ENCODE measurements around the gene SLC25A3.

The SLC25A3 gene

DNA sequence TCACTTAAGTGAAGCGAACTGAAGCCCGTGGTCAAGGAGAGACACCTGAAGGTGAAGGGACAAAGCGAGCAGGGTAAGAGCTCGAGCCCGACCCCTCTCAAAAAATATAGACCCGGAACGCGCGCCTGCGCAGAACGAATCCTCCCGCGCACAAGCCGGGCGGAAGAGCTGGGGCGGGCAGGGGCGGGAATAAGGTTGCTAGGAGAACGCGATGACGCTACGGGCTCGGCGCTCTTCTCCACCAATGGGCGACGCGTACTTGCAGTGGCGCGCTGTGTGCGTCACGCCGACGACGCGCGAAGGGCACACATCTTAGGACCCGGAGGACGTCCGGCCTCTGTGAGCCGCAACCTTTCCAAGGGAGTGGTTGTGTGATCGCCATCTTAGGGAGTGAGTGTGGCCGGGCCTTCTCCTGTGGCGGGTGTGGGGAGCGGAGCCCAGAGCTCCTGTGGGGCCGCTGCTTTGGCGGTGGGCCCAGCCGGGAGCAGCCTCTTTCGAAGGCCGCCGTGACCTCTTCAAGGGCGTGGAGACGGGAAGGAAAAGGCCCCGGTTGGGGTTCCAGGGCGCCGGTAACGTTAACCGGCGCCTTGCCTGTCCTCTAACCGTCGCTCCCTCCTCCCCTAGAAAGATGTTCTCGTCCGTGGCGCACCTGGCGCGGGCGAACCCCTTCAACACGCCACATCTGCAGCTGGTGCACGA, at the start of gene SLC25A3:
TSS of gene SLC25A3 (plus strand) at position 336 of the 699 bp plus-strand sequence. CDS start at position 629, 293 bp downstream.
- H3K27ac ChIP-seq (ENCODE audit: extremely low read depth, low read depth, low read length), result peak within 1 kb of the TSS; percentile 94
- peak within 1 kb of the TSS; percentile 95 for H3K4me3 ChIP-seq (ENCODE audit: low read depth, low read length)
- ChIA-PET CTCF (interaction anchor here (0.6 to 3.0 kb wide), 9 partner anchors 18 to 1642 kb away, joined by 3 to 18 read pairs (median 3); no protein-coding TSS in a partner anchor), POLR2A (interaction anchor here (0.6 to 2.9 kb wide), 36 partner anchors 8 to 1890 kb away, joined by 3 to 27 read pairs (median 5); partner anchors contain the start of genes APAF1, IKBIP and TMPO)
- peaks cover 6% of the 10 kb centered on the region for H3K4me1 ChIP-seq (ENCODE audit: control insufficient read depth, insufficient read depth, low read length)
- H3K36me3 ChIP-seq (ENCODE audit: control insufficient read depth in 2 of 2, insufficient read depth in 1 of 2, low read length in 2 of 2), result peaks cover 24 to 34% of the 10 kb centered on the region in 2 experiments
- H3K9me3 ChIP-seq (ENCODE audit: control insufficient read depth, insufficient read depth, low read depth, low read length), result no peaks in the 10 kb centered on the region
- TF ChIP-seq ZNF791 (tag by site-specific recombination; IDR thresholded peaks at IDR 0.05) (no peak), EGR2 (tag by site-specific recombination; IDR thresholded peaks at IDR 0.05; ENCODE audit: low read depth) (no peak), BCL11B (tag by site-specific recombination; IDR thresholded peaks at IDR 0.05; ENCODE audit: low read depth) (peak; percentile 23; the same call in 1 of the 2 replicates), ZNF157 (tag by site-specific recombination; IDR thresholded peaks at IDR 0.05) (no peak), ZNF558 (tag by site-specific recombination; IDR thresholded peaks at IDR 0.05) (no peak), ZNF623 (tag by site-specific recombination; IDR thresholded peaks at IDR 0.05) (no peak), ZNF169 (tag by site-specific recombination; IDR thresholded peaks at IDR 0.05) (no peak), ZNF404 (tag by site-specific recombination; IDR thresholded peaks at IDR 0.05) (no peak), ZIC2 (tag by site-specific recombination; IDR thresholded peaks at IDR 0.05) (no peak), ZEB2 (tag by site-specific recombination; IDR thresholded peaks at IDR 0.05) (no peak), ZBTB48 (tag by site-specific recombination; IDR thresholded peaks at IDR 0.05) (peak; percentile 89), ZNF549 (tag by site-specific recombination; IDR thresholded peaks at IDR 0.05) (no peak), KLF9 (tag by site-specific recombination; IDR thresholded peaks at IDR 0.05; ENCODE audit: low read depth) (no peak), FEZF1 (tag by site-specific recombination; IDR thresholded peaks at IDR 0.05) (no peak), ZNF433 (tag by site-specific recombination; IDR thresholded peaks at IDR 0.05; ENCODE audit: low read depth) (no peak), ZNF416 (tag by site-specific recombination; IDR thresholded peaks at IDR 0.05) (no peak), ZNF202 (tag by site-specific recombination; IDR thresholded peaks at IDR 0.05; ENCODE audit: borderline replicate concordance) (no peak), ZNF10 (tag by site-specific recombination; IDR thresholded peaks at IDR 0.05) (no peak; the same call in 1 of the 2 replicates), ZNF677 (tag by site-specific recombination; IDR thresholded peaks at IDR 0.05) (no peak), SALL2 (tag by site-specific recombination; IDR thresholded peaks at IDR 0.05; ENCODE audit: borderline replicate concordance) (no peak), YY2 (tag by site-specific recombination; IDR thresholded peaks at IDR 0.05) (peak; percentile 73; the same call in 1 of the 2 replicates), ZNF174 (tag by site-specific recombination; IDR thresholded peaks at IDR 0.05) (no peak), ZNF274 (IDR thresholded peaks at IDR 0.05; ENCODE audit: low read length) (no peak), ZNF274 (tag by site-specific recombination; IDR thresholded peaks at IDR 0.05; ENCODE audit: borderline replicate concordance) (no peak), ZNF747 (tag by site-specific recombination; IDR thresholded peaks at IDR 0.05) (no peak), ZNF121 (tag by site-specific recombination; IDR thresholded peaks at IDR 0.05) (no peak), ZNF701 (tag by site-specific recombination; IDR thresholded peaks at IDR 0.05) (no peak)
- TF ChIP-seq, protein P1, sequence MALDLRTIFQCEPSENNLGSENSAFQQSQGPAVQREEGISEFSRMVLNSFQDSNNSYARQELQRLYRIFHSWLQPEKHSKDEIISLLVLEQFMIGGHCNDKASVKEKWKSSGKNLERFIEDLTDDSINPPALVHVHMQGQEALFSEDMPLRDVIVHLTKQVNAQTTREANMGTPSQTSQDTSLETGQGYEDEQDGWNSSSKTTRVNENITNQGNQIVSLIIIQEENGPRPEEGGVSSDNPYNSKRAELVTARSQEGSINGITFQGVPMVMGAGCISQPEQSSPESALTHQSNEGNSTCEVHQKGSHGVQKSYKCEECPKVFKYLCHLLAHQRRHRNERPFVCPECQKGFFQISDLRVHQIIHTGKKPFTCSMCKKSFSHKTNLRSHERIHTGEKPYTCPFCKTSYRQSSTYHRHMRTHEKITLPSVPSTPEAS (tag by site-specific recombination; IDR thresholded peaks at IDR 0.05), result no peak; the same call in 1 of the 2 replicates
- TF ChIP-seq, protein P2, sequence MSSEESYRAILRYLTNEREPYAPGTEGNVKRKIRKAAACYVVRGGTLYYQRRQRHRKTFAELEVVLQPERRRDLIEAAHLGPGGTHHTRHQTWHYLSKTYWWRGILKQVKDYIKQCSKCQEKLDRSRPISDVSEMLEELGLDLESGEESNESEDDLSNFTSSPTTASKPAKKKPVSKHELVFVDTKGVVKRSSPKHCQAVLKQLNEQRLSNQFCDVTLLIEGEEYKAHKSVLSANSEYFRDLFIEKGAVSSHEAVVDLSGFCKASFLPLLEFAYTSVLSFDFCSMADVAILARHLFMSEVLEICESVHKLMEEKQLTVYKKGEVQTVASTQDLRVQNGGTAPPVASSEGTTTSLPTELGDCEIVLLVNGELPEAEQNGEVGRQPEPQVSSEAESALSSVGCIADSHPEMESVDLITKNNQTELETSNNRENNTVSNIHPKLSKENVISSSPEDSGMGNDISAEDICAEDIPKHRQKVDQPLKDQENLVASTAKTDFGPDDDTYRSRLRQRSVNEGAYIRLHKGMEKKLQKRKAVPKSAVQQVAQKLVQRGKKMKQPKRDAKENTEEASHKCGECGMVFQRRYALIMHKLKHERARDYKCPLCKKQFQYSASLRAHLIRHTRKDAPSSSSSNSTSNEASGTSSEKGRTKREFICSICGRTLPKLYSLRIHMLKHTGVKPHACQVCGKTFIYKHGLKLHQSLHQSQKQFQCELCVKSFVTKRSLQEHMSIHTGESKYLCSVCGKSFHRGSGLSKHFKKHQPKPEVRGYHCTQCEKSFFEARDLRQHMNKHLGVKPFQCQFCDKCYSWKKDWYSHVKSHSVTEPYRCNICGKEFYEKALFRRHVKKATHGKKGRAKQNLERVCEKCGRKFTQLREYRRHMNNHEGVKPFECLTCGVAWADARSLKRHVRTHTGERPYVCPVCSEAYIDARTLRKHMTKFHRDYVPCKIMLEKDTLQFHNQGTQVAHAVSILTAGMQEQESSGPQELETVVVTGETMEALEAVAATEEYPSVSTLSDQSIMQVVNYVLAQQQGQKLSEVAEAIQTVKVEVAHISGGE (tag by site-specific recombination; conservative IDR thresholded peaks at IDR 0.05; ENCODE audit: low read depth), result peak; percentile 45
- TF ChIP-seq, protein P3, sequence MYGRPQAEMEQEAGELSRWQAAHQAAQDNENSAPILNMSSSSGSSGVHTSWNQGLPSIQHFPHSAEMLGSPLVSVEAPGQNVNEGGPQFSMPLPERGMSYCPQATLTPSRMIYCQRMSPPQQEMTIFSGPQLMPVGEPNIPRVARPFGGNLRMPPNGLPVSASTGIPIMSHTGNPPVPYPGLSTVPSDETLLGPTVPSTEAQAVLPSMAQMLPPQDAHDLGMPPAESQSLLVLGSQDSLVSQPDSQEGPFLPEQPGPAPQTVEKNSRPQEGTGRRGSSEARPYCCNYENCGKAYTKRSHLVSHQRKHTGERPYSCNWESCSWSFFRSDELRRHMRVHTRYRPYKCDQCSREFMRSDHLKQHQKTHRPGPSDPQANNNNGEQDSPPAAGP (tag by site-specific recombination; IDR thresholded peaks at IDR 0.05), result no peak
- TF ChIP-seq, protein P4, sequence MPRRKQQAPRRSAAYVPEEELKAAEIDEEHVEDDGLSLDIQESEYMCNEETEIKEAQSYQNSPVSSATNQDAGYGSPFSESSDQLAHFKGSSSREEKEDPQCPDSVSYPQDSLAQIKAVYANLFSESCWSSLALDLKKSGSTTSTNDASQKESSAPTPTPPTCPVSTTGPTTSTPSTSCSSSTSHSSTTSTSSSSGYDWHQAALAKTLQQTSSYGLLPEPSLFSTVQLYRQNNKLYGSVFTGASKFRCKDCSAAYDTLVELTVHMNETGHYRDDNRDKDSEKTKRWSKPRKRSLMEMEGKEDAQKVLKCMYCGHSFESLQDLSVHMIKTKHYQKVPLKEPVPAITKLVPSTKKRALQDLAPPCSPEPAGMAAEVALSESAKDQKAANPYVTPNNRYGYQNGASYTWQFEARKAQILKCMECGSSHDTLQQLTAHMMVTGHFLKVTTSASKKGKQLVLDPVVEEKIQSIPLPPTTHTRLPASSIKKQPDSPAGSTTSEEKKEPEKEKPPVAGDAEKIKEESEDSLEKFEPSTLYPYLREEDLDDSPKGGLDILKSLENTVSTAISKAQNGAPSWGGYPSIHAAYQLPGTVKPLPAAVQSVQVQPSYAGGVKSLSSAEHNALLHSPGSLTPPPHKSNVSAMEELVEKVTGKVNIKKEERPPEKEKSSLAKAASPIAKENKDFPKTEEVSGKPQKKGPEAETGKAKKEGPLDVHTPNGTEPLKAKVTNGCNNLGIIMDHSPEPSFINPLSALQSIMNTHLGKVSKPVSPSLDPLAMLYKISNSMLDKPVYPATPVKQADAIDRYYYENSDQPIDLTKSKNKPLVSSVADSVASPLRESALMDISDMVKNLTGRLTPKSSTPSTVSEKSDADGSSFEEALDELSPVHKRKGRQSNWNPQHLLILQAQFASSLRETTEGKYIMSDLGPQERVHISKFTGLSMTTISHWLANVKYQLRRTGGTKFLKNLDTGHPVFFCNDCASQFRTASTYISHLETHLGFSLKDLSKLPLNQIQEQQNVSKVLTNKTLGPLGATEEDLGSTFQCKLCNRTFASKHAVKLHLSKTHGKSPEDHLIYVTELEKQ (tag by site-specific recombination; IDR thresholded peaks at IDR 0.05; ENCODE audit: borderline replicate concordance), result no peak

All from HEK293 (cell line).